ENCODE measurements around the gene ZSWIM2.

Gene ZSWIM2

GRCh38 chr2:186889101-186889879 is 40.3 kb upstream of the ZSWIM2 start:
- CTCF ChIA-PET: interaction anchor here (1.0 kb wide), 1 partner anchor 21 kb away, joined by 3 read pairs; no protein-coding TSS in a partner anchor
- DNase-seq (ENCODE audit: extremely low spot score): no peak
- POLR2A ChIA-PET: no interaction called here
- TF ChIP-seq TARDBP (IDR thresholded peaks at IDR 0.05) (no peak), SUZ12 (IDR thresholded peaks at IDR 0.05) (no peak), L3MBTL2 (conservative IDR thresholded peaks at IDR 0.05) (no peak), NFRKB (IDR thresholded peaks at IDR 0.05) (no peak), LEF1 (IDR thresholded peaks at IDR 0.05; ENCODE audit: borderline replicate concordance) (no peak), CTBP1 (IDR thresholded peaks at IDR 0.05; ENCODE audit: borderline replicate concordance) (no peak), SP1 (IDR thresholded peaks at IDR 0.05) (no peak), BHLHE40 (IDR thresholded peaks at IDR 0.05; ENCODE audit: borderline replicate concordance) (no peak), FOXM1 (IDR thresholded peaks at IDR 0.05; ENCODE audit: borderline replicate concordance) (no peak), HDGF (IDR thresholded peaks at IDR 0.05; ENCODE audit: borderline replicate concordance) (no peak), FOXK2 (IDR thresholded peaks at IDR 0.05) (no peak), ELF4 (IDR thresholded peaks at IDR 0.05) (no peak), ARNT (IDR thresholded peaks at IDR 0.05) (no peak), FOXA1 (IDR thresholded peaks at IDR 0.05) (no peak)
- TF ChIP-seq, protein P1, sequence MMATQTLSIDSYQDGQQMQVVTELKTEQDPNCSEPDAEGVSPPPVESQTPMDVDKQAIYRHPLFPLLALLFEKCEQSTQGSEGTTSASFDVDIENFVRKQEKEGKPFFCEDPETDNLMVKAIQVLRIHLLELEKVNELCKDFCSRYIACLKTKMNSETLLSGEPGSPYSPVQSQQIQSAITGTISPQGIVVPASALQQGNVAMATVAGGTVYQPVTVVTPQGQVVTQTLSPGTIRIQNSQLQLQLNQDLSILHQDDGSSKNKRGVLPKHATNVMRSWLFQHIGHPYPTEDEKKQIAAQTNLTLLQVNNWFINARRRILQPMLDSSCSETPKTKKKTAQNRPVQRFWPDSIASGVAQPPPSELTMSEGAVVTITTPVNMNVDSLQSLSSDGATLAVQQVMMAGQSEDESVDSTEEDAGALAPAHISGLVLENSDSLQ (IDR thresholded peaks at IDR 0.05): no peak

GRCh38 chr2:186887107-186888090 is 38.4 kb upstream of the ZSWIM2 start:
- TF ChIP-seq, protein P1 (IDR thresholded peaks at IDR 0.05): no peak
- TF ChIP-seq TARDBP (IDR thresholded peaks at IDR 0.05) (no peak), SUZ12 (IDR thresholded peaks at IDR 0.05) (no peak), BHLHE40 (IDR thresholded peaks at IDR 0.05; ENCODE audit: borderline replicate concordance) (no peak), CTBP1 (IDR thresholded peaks at IDR 0.05; ENCODE audit: borderline replicate concordance) (no peak), L3MBTL2 (conservative IDR thresholded peaks at IDR 0.05) (no peak), FOXA1 (IDR thresholded peaks at IDR 0.05) (no peak), SP1 (IDR thresholded peaks at IDR 0.05) (no peak), ZNF384 (IDR thresholded peaks at IDR 0.05) (no peak), HDGF (IDR thresholded peaks at IDR 0.05; ENCODE audit: borderline replicate concordance) (no peak), ELF4 (IDR thresholded peaks at IDR 0.05) (no peak), FOXK2 (IDR thresholded peaks at IDR 0.05) (no peak), NFRKB (IDR thresholded peaks at IDR 0.05) (no peak), ARNT (IDR thresholded peaks at IDR 0.05) (no peak), FOXM1 (IDR thresholded peaks at IDR 0.05; ENCODE audit: borderline replicate concordance) (no peak), LEF1 (IDR thresholded peaks at IDR 0.05; ENCODE audit: borderline replicate concordance) (no peak)
- POLR2A ChIA-PET: no interaction called here
- CTCF ChIA-PET: interaction anchor here (0.5 kb wide), 1 partner anchor 25 kb away, joined by 3 read pairs; no protein-coding TSS in a partner anchor
- DNase-seq (ENCODE audit: extremely low spot score): no peak

GRCh38 chr2:186884587-186884986 is 35.6 kb upstream of the ZSWIM2 start:
- POLR2A ChIA-PET: no interaction called here
- no peak for DNase-seq (ENCODE audit: extremely low spot score)
- no peak for TF ChIP-seq L3MBTL2 (conservative IDR thresholded peaks at IDR 0.05)
- TF ChIP-seq FOXK2 (IDR thresholded peaks at IDR 0.05): no peak
- no peak for TF ChIP-seq FOXA1 (IDR thresholded peaks at IDR 0.05)
- TF ChIP-seq SUZ12 (IDR thresholded peaks at IDR 0.05): no peak
- no peak for TF ChIP-seq TARDBP (IDR thresholded peaks at IDR 0.05)
- TF ChIP-seq FOXM1 (IDR thresholded peaks at IDR 0.05; ENCODE audit: borderline replicate concordance): no peak
- TF ChIP-seq CTBP1 (IDR thresholded peaks at IDR 0.05; ENCODE audit: borderline replicate concordance): no peak
- CTCF ChIA-PET: no interaction called here

DNA sequence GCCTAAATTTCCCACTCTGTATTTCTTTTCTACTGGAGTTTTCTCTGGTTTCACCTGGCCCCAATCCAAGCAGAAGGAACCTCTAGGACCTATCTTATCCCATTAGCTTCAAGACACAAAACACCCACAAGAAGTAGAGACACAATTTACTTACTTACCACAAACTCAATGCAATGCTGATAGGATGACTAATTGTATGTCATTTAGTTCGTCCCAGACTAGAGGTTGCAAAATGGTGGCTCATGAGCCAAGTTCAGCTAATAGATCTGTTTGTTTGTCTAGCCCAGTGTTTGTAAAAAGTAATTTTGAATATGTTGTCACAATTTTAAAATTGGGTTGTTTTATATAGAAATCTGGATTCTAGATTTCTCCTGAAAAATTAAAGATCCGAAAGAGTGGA is 34.7 kb upstream of the ZSWIM2 start:
- CTCF ChIA-PET: no interaction called here
- no peak for DNase-seq (ENCODE audit: extremely low spot score)
- POLR2A ChIA-PET: no interaction called here
- TF ChIP-seq TARDBP (IDR thresholded peaks at IDR 0.05) (no peak), FOXA1 (IDR thresholded peaks at IDR 0.05) (no peak), BHLHE40 (IDR thresholded peaks at IDR 0.05; ENCODE audit: borderline replicate concordance) (no peak), HDGF (IDR thresholded peaks at IDR 0.05; ENCODE audit: borderline replicate concordance) (no peak), ARNT (IDR thresholded peaks at IDR 0.05) (no peak), SP1 (IDR thresholded peaks at IDR 0.05) (no peak), NFRKB (IDR thresholded peaks at IDR 0.05) (no peak), ZNF384 (IDR thresholded peaks at IDR 0.05) (no peak), FOXM1 (IDR thresholded peaks at IDR 0.05; ENCODE audit: borderline replicate concordance) (no peak), SUZ12 (IDR thresholded peaks at IDR 0.05) (no peak), CTBP1 (IDR thresholded peaks at IDR 0.05; ENCODE audit: borderline replicate concordance) (no peak), LEF1 (IDR thresholded peaks at IDR 0.05; ENCODE audit: borderline replicate concordance) (no peak), ELF4 (IDR thresholded peaks at IDR 0.05) (no peak), L3MBTL2 (conservative IDR thresholded peaks at IDR 0.05) (no peak), FOXK2 (IDR thresholded peaks at IDR 0.05) (no peak)
- TF ChIP-seq, protein P1 (IDR thresholded peaks at IDR 0.05): no peak

DNA sequence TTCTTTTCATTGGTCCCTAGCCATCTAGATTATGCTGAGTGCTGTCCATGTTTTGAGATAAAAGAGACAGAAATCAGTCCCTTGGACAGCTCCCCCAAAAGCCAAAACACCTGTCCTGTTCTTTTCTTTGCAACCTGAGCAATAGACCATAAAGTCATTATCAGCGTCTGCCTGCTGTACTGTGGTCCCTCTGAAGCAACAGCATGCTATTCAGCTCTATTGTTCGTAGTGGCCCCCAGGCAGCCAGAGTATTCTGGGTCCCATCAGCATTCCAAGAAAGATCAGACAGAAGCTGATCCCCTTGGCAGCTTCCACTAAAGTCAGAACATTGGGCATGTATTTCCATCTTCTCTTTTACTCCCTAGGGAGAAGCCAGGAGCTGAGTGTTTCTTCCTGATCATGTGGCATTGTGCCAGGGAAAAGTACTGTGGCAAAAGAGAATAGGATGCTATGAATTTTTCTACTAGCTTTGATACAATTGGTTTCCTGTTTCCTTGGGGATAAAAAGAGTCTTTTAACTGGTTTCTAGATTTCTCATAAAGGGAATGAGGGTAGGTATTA is 33.6 kb upstream of the ZSWIM2 start:
- ChIA-PET POLR2A (no interaction called here), CTCF (no interaction called here)
- DNase-seq (ENCODE audit: extremely low spot score): no peak
- TF ChIP-seq TARDBP (IDR thresholded peaks at IDR 0.05): no peak
- TF ChIP-seq FOXM1 (IDR thresholded peaks at IDR 0.05; ENCODE audit: borderline replicate concordance): no peak
- no peak for TF ChIP-seq FOXK2 (IDR thresholded peaks at IDR 0.05)
- no peak for TF ChIP-seq CTBP1 (IDR thresholded peaks at IDR 0.05; ENCODE audit: borderline replicate concordance)
- TF ChIP-seq HDGF (IDR thresholded peaks at IDR 0.05; ENCODE audit: borderline replicate concordance): no peak
- no peak for TF ChIP-seq ELF4 (IDR thresholded peaks at IDR 0.05)

Data from HEK293T (cell line).